ENCODE data around the gene LRFN2. TPM values are rescaled to one million over a fixed set of nuclear protein-coding genes. Genes with fewer than 3 reads are reported as not detected.

Gene LRFN2
- total and polyA plus RNA-seq, 2 donors from 2014 or later = not detected

GRCh38 chr6:40414617-40415016 lies 172.5 kb downstream of the LRFN2 start:
- H3K36me3 ChIP-seq (ENCODE audit: control insufficient read depth in 2 of 3, insufficient read depth in 3 of 3, low read length in 3 of 3) = no peaks in the 10 kb centered on the region

GRCh38 chr6:40413239-40413638 lies 173.9 kb downstream of the LRFN2 start:
- TF ChIP-seq CTCF (IDR thresholded peaks at IDR 0.05; ENCODE audit: borderline replicate concordance, extremely low read depth, insufficient read depth) = no peak
- H3K36me3 ChIP-seq (ENCODE audit: control insufficient read depth in 2 of 3, insufficient read depth in 3 of 3, low read length in 3 of 3) = no peaks in the 10 kb centered on the region
- no peaks in the 10 kb centered on the region for H3K9me3 ChIP-seq (ENCODE audit: control insufficient read depth in 2 of 3, insufficient read depth in 1 of 3, low read length in 3 of 3)
- DNase-seq = peak; percentile 55 to 90 (median 72)
- H3K4me3 ChIP-seq (ENCODE audit: low read length in 3 of 3) = no peak overlapping the region
- H3K27me3 ChIP-seq (ENCODE audit: control insufficient read depth, insufficient read depth, low read length) = no peaks in the 10 kb centered on the region
- H3K27ac ChIP-seq (ENCODE audit: low read depth in 2 of 2, low read length in 2 of 2) = no peak overlapping the region
- FAIRE-seq = no peak
- intact Hi-C loops (cut with DNase I) = no loop called here
- no peaks in the 10 kb centered on the region for H3K4me1 ChIP-seq (ENCODE audit: control insufficient read depth in 2 of 3, insufficient read depth in 2 of 3, low read depth in 1 of 3, low read length in 3 of 3)
- no peak overlapping the region for H3K9ac ChIP-seq (ENCODE audit: low read length in 3 of 3)

More at GRCh38 chr6:40414617-40415016, 172.5 kb downstream of the LRFN2 start:
- Histone ChIP-seq H3K27me3 (ENCODE audit: control insufficient read depth, insufficient read depth, low read length) (no peaks in the 10 kb centered on the region), H3K4me1 (ENCODE audit: control insufficient read depth in 2 of 3, insufficient read depth in 2 of 3, low read depth in 1 of 3, low read length in 3 of 3) (no peaks in the 10 kb centered on the region), H3K27ac (ENCODE audit: low read depth in 2 of 2, low read length in 2 of 2) (no peak overlapping the region), H3K9ac (ENCODE audit: low read length in 3 of 3) (no peak overlapping the region), H3K9me3 (ENCODE audit: control insufficient read depth in 2 of 3, insufficient read depth in 1 of 3, low read length in 3 of 3) (no peaks in the 10 kb centered on the region), H3K4me3 (ENCODE audit: low read length in 3 of 3) (no peak overlapping the region)
- FAIRE-seq (no peak), DNase-seq (no peak)
- no peak for TF ChIP-seq CTCF (IDR thresholded peaks at IDR 0.05; ENCODE audit: borderline replicate concordance, extremely low read depth, insufficient read depth)
- intact Hi-C loops (cut with DNase I) = no loop called here

GRCh38 chr6:40411881-40412280 lies 175.3 kb downstream of the LRFN2 start:
- no peak overlapping the region for H3K27ac ChIP-seq (ENCODE audit: low read depth in 2 of 2, low read length in 2 of 2)
- no peak overlapping the region for H3K9ac ChIP-seq (ENCODE audit: low read length in 3 of 3)
- H3K4me1 ChIP-seq (ENCODE audit: control insufficient read depth in 2 of 3, insufficient read depth in 2 of 3, low read depth in 1 of 3, low read length in 3 of 3) = no peaks in the 10 kb centered on the region
- H3K27me3 ChIP-seq (ENCODE audit: control insufficient read depth, insufficient read depth, low read length) = no peaks in the 10 kb centered on the region
- TF ChIP-seq CTCF (IDR thresholded peaks at IDR 0.05; ENCODE audit: borderline replicate concordance, extremely low read depth, insufficient read depth) = no peak
- no peak for DNase-seq
- FAIRE-seq = no peak
- intact Hi-C loops (cut with DNase I) = no loop called here
- H3K4me3 ChIP-seq (ENCODE audit: low read length in 3 of 3) = no peak overlapping the region
- no peaks in the 10 kb centered on the region for H3K9me3 ChIP-seq (ENCODE audit: control insufficient read depth in 2 of 3, insufficient read depth in 1 of 3, low read length in 3 of 3)
- no peaks in the 10 kb centered on the region for H3K36me3 ChIP-seq (ENCODE audit: control insufficient read depth in 2 of 3, insufficient read depth in 3 of 3, low read length in 3 of 3)

- intact Hi-C loops (cut with DNase I) = no loop called here
- Histone ChIP-seq H3K9ac (ENCODE audit: low read length in 3 of 3) (no peak overlapping the region), H3K4me1 (ENCODE audit: control insufficient read depth in 2 of 3, insufficient read depth in 2 of 3, low read depth in 1 of 3, low read length in 3 of 3) (no peaks in the 10 kb centered on the region), H3K27ac (ENCODE audit: low read depth in 2 of 2, low read length in 2 of 2) (no peak overlapping the region), H3K36me3 (ENCODE audit: control insufficient read depth in 2 of 3, insufficient read depth in 3 of 3, low read length in 3 of 3) (no peaks in the 10 kb centered on the region), H3K27me3 (ENCODE audit: control insufficient read depth, insufficient read depth, low read length) (no peaks in the 10 kb centered on the region), H3K9me3 (ENCODE audit: control insufficient read depth in 2 of 3, insufficient read depth in 1 of 3, low read length in 3 of 3) (no peaks in the 10 kb centered on the region), H3K4me3 (ENCODE audit: low read length in 3 of 3) (no peak overlapping the region)
- DNase-seq (peak in 1 of 5 donors; percentile 60), FAIRE-seq (no peak)
- TF ChIP-seq CTCF (IDR thresholded peaks at IDR 0.05; ENCODE audit: borderline replicate concordance, extremely low read depth, insufficient read depth) = no peak
Observed at GRCh38 chr6:40410821-40411220, 176.3 kb downstream of the LRFN2 start.

Measured in kidney (tissue), 14 donors.